Hepatocyte (in vitro differentiated cells): ENCODE data around the gene CHAT. TPM values are rescaled to one million over a fixed set of nuclear protein-coding genes. Genes with fewer than 3 reads are reported as not detected.

Experiments used
- DNase-seq: peaks from one replicate; pipeline ENCODE4 v3.0.0-alpha.2; 2016; ENCODE audit warnings: low spot score
- H2AFZ ChIP-seq: fragments of 200-600 bp; sonication (generic); 2 replicates; pipeline ENCODE4 v1.6.0; 2016; ENCODE audit warnings: antibody characterized with exemption, mild to moderate bottlenecking
- H3K27ac ChIP-seq: fragments of 200-600 bp; sonication (generic); 2 replicates; pipeline ENCODE4 v1.5.1; 2016; ENCODE audit warnings: mild to moderate bottlenecking
- H3K27me3 ChIP-seq: fragments of 200-600 bp; sonication (generic); 2 replicates; pipeline ENCODE4 v1.6.1; 2016
- H3K36me3 ChIP-seq: fragments of 200-600 bp; sonication (generic); replicated peaks from 2 replicates; pipeline ENCODE4 v1.5.1; 2016; ENCODE audit warnings: low read depth; ENCODE audit not compliant: insufficient read depth
- H3K4me1 ChIP-seq: fragments of 200-600 bp; sonication (generic); 2 replicates; pipeline ENCODE4 v1.5.1; 2016; ENCODE audit warnings: mild to moderate bottlenecking, moderate library complexity; ENCODE audit not compliant: insufficient read depth
- H3K4me2 ChIP-seq: fragments of 200-600 bp; sonication (generic); 2 replicates; pipeline ENCODE4 v1.6.0; 2016
- H3K4me3 ChIP-seq: fragments of 200-600 bp; sonication (generic); 2 replicates; pipeline ENCODE4 v1.5.1; 2016; ENCODE audit warnings: mild to moderate bottlenecking
- H3K79me2 ChIP-seq: fragments of 200-600 bp; sonication (generic); 2 replicates; pipeline ENCODE4 v1.6.0; 2017; ENCODE audit warnings: mild to moderate bottlenecking
- H3K9me2 ChIP-seq: fragments of 200-600 bp; sonication (generic); replicated peaks from 2 replicates; pipeline ENCODE4 v1.6.0; 2017; ENCODE audit warnings: mild to moderate bottlenecking; ENCODE audit not compliant: insufficient read depth
- H3K9me3 ChIP-seq: fragments of 200-600 bp; sonication (generic); 2 replicates; pipeline ENCODE4 v1.5.1; 2016; ENCODE audit warnings: low read depth, mild to moderate bottlenecking
- H4K20me1 ChIP-seq: fragments of 200-600 bp; sonication (generic); 2 replicates; pipeline ENCODE4 v1.6.0; 2016; ENCODE audit warnings: mild to moderate bottlenecking; ENCODE audit not compliant: insufficient read depth, poor library complexity, severe bottlenecking
- CTCF ChIP-seq: fragments of 200-600 bp; sonication (generic); IDR thresholded peaks from 2 replicates; pipeline ENCODE4 v1.5.1; 2016; ENCODE audit warnings: antibody characterized with exemption, mild to moderate bottlenecking; ENCODE audit not compliant: poor library complexity
- EZH2 ChIP-seq: fragments of 200-600 bp; sonication (generic); IDR thresholded peaks from 2 replicates; pipeline ENCODE4 v1.6.1; 2016; ENCODE audit warnings: antibody characterized with exemption, mild to moderate bottlenecking, borderline replicate concordance
- EZH2phosphoT487 ChIP-seq: fragments of 200-600 bp; sonication (generic); IDR thresholded peaks from one replicate; pipeline ENCODE4 v1.6.1; 2018; ENCODE audit warnings: antibody characterized with exemption, mild to moderate bottlenecking, low read depth, moderate library complexity; ENCODE audit not compliant: unreplicated experiment, severe bottlenecking
- WGBS: methylation state at CpG from one replicate; pipeline ENCODE4 v1.1.6; 2016; ENCODE audit warnings: low lambda C conversion rate; ENCODE audit errors: missing lambda C conversion rate; 5-methylcytosine and 5-hydroxymethylcytosine counted together
- polyA plus RNA-seq: library from polyadenylated mRNA; unstranded; fragments of >200 nt; fragmentation: Nextera tagmentation; extraction: Ambion mirVana; gene quantifications from 2 replicates; pipeline ENCODE4 v1.2.1, GENCODE V29; 2016
- total RNA-seq: library from RNA; depleted of rRNA; stranded (reverse); fragments of >200 nt; gene quantifications from 2 replicates; pipeline ENCODE4 v1.2.3, GENCODE V29; 2014

Gene CHAT
- total and polyA plus RNA-seq, 2 experiments from 2014 or later: 0.27 TPM; not detected in 1

GRCh38 chr10:49592726-49593563 lies 20.9 kb upstream of the CHAT start:
- no peaks in the 10 kb centered on the region for H4K20me1 ChIP-seq
- H3K36me3 ChIP-seq: no peaks in the 10 kb centered on the region
- no peaks in the 10 kb centered on the region for H3K4me1 ChIP-seq
- H2AFZ ChIP-seq: no peak overlapping the region
- no peaks in the 10 kb centered on the region for H3K9me2 ChIP-seq
- no peaks in the 10 kb centered on the region for H3K27me3 ChIP-seq
- TF ChIP-seq CTCF (peak; percentile 82), EZH2phosphoT487 (no peak), EZH2 (no peak)
- H3K4me3 ChIP-seq: no peak overlapping the region
- DNase-seq: peak; percentile 80
- H3K79me2 ChIP-seq: no peaks in the 10 kb centered on the region
- no peaks in the 10 kb centered on the region for H3K9me3 ChIP-seq
- H3K4me2 ChIP-seq: no peak overlapping the region
- H3K27ac ChIP-seq: no peak overlapping the region
- WGBS: 55% methylated on average over 9 of the region's 9 CpGs

GRCh38 chr10:49593564-49593875 lies 20.3 kb upstream of the CHAT start:
- no peak overlapping the region for H3K4me3 ChIP-seq
- WGBS: 97% methylated on average over 6 of the region's 6 CpGs
- no peak for DNase-seq
- no peak overlapping the region for H2AFZ ChIP-seq
- no peaks in the 10 kb centered on the region for H3K36me3 ChIP-seq
- no peak overlapping the region for H3K27ac ChIP-seq
- H3K27me3 ChIP-seq: no peaks in the 10 kb centered on the region
- H3K79me2 ChIP-seq: no peaks in the 10 kb centered on the region
- H3K4me2 ChIP-seq: no peak overlapping the region
- H4K20me1 ChIP-seq: no peaks in the 10 kb centered on the region
- H3K9me2 ChIP-seq: no peaks in the 10 kb centered on the region
- H3K9me3 ChIP-seq: no peaks in the 10 kb centered on the region
- no peaks in the 10 kb centered on the region for H3K4me1 ChIP-seq
- TF ChIP-seq EZH2 (no peak), CTCF (no peak), EZH2phosphoT487 (no peak)

- H2AFZ ChIP-seq: no peak overlapping the region
- TF ChIP-seq CTCF (no peak), EZH2 (no peak), EZH2phosphoT487 (no peak)
- no peaks in the 10 kb centered on the region for H3K79me2 ChIP-seq
- no peaks in the 10 kb centered on the region for H3K9me2 ChIP-seq
- no peak overlapping the region for H3K4me3 ChIP-seq
- H3K27ac ChIP-seq: no peak overlapping the region
- no peaks in the 10 kb centered on the region for H3K4me1 ChIP-seq
- no peaks in the 10 kb centered on the region for H3K9me3 ChIP-seq
- H4K20me1 ChIP-seq: no peaks in the 10 kb centered on the region
- H3K36me3 ChIP-seq: no peaks in the 10 kb centered on the region
- no peak for DNase-seq
- WGBS: 69% methylated on average over 4 of the region's 4 CpGs
- H3K4me2 ChIP-seq: no peak overlapping the region
- no peaks in the 10 kb centered on the region for H3K27me3 ChIP-seq
Measured at GRCh38 chr10:49593998-49594397, 19.8 kb upstream of the CHAT start.
